HG03095 (cell line): ENCODE measurements around the gene IFNL2.
A peak's percentile ranks its signal among the peaks of the same experiment; 100 is the strongest.
"Not testable (repeated sequence)": the region's sequence is repeated elsewhere in the genome, so short reads cannot be mapped to it uniquely, and the experiment has no call there.

Experiments
- ATAC-seq: cut with Tn5 transposase; IDR thresholded peaks from one replicate; pipeline ENCODE4 v1.9.1; 2021; ENCODE audit warnings: moderate library complexity; ENCODE audit not compliant: unreplicated experiment

The IFNL2 gene

DNA sequence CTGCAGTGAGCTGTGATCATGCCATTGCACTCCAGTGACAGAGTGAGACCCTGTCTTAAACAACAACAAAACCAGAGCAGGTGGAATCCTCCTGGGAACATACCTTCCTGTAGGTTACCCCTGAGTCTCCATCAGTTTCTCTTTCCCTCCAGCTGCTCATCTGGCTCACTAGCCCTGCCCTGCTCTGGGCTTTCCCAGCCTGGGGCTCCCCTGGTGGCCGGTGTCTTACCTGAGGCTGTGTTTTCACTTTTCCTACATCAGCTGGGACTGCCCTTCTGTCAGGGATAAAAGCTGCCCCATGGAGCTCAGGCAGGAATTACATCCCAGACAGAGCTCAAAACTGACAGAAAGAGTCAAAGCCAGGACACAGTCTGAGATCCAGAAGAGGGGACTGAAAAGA is at the start of gene IFNL2:
Gene IFNL2 (plus strand): TSS at position 312 of the 400 bp plus-strand sequence. CDS start 173 bp downstream, outside the sequence.
- ATAC-seq = not testable (repeated sequence)

DNA sequence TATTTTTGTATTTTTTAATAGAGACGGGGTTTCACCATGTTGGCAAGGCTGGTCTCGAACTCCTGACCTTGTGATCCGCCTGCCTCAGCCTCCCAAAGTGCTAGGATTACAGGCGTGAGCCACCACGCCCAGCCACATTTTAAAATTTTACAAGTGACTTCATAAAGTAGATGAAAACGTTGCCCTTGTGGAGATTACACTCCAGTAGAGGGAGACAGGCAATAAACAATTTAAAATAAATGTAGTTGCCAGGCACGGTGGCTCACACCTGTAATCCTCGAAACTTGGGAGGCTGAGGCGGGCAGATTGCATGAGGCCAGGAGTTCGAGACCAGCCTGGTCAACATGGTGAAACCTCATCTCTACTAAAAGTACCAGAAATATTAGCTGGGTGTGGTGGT is 49.1 kb upstream of the IFNL2 start:
- not testable (repeated sequence) for ATAC-seq

DNA sequence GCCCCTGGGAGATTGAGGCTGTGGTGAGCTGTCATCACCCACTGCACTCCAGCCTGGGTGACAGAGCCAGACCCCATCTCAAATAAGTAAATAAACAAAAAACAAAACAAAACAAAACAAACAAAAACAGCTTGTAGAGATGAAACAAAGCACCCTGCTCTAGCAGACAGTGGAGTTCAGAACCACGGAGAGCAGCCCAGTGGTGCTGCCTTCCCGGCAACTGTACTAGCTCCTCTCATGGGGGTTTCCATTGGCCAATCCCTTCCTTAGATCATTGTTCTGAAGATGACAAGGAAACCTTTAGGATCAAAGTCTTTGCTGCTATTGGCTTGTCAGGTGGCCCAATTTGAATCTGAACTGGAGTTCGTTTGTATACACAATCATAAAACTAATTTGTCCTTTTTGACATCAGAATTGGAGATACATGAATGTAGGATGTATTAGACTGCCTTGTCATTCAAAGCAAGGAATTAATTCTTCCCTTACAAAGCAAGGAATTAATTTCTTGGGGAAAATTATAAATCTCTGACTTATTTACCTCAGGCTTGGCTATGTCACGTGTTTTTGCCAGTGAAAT is 44.4 kb upstream of the IFNL2 start:
- no peak for ATAC-seq

DNA sequence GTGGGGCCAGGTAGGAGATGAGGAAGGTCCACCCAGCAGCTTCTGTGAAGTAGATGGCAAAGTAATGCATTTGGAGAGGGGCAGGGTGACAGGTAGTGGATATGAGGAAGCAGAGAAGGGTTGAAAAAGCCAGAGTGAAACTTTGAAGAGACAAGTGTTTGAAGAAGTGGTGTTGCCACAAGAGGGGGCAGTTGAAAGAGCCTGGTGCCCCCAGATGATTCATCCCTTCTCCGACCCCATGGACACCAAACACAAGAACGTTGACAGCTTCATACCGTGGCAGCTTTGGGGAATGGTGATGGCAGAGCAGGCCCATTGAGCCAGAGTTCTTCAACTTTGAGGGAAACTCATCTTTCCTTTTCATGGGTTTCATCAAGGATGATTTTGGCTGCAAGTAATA is 43.3 kb upstream of the IFNL2 start:
- no peak for ATAC-seq

DNA sequence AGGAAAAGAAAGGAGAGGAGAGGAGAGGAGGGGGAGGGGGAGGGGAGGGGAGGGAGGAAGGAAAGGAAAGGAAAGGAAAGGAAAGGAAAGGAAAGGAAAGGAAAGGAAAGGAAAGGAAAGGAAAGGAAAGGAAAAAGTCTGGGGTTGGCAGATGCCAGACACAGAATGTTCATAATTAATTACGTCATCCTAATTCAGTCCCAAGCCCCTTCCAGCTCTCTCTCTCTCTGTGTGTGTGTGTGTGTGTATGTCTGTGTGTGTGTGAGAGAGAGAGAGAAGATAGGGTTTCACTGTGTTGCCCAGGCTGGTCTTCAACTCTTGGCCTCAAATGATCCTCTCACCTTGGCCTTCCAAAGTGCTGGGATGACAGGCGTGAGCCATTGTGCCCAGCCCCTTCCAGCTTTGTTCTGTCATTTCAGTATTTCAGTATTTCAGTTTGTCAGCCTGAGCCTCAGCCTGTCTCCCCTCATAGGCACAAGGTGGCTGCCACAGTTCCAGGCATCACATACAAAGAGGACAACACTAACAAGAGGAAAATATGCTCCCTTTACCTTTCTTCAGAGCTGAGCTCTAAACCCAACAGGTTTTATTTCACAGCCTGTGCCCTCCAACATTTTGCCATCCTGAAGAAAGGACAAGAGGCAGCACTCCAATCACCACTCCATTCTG is 38.0 kb upstream of the IFNL2 start:
- ATAC-seq = no peak

DNA sequence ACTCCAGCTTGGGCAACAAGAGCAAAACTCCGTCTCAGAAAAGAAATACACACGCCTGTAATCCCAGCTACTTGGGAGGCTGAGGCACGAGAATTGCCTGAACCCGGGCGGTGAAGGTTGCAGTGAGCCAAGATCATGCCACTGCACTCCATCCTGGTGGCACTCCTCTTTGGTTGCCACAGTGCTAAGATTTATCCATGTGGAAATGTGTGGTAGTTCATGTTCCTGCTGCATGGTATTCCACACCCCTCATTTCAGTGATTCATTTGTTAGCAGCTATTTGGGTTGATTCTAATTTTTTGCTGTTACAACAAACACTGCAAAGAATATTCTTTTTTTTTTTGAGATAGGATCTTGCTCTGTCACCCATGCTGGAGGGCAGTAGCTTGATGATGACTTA is 35.5 kb upstream of the IFNL2 start:
- ATAC-seq = no peak

DNA sequence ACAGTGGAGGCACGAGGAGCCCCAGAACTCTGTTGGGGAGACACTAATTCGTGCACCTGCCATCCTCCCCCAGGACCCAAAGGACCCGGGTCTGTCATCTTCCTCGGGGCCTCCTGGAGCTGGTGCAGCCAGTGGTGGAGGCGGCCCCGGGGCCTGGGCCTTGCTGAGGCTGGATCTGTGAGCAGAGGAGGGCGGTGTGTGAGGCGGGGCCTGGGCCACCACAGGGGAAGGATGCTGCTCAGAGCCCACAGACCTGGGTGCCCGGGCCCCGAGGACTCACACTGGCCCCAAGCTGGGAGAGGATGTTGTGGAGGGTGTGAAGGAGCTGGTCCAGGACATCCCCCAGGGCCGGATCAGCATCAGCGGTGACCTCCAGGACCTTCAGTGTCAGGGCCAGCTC is 31.7 kb upstream of the IFNL2 start:
- no peak for ATAC-seq

DNA sequence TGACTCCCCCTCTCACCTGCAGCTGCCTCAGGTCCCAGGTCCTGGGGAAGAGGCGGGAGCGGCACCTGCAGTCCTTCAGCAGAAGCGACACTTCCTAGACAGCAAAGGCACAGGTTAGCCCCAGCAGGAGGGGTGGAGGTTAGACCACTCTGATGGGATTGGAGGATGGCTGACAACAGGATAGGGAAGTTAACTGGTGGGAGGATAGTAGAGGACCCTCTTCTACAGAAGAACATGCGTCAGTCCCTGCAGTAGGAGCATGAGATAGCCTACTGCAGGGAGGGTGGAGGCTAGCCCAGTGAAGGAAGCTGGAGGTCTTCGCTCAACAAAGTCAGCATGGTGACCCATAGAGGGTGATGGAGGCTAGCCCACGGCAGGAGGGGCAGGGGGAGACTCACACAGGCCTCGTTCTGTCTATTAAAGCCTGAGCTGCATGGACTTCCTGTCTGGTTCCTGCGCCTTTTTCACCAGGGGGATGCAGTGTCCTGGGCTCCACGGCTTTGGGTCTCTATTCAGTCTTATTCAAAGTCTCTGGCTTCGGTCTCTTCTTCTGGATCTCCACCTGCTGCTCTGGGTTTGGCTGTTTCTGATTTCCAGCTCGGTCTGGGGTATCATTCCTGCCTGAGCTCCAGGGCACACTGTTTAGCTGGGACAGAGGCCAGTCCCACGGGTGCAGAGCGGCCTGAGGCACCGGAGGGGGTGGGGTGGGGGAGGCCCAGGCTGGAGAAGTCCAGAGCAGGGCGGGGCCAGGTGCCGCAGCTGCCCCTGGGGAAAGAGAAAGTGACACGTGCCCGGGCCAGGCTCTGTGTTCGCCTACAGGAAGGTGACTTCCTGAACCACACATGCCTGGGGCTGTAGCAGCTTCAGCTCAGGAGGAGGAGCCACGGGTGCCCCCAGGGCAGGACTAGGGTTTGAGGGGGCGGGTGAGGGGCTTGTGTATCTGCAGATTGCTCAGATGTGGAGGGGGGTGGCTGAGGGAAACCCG is 30.7 kb upstream of the IFNL2 start:
- ATAC-seq = peak; percentile 88

DNA sequence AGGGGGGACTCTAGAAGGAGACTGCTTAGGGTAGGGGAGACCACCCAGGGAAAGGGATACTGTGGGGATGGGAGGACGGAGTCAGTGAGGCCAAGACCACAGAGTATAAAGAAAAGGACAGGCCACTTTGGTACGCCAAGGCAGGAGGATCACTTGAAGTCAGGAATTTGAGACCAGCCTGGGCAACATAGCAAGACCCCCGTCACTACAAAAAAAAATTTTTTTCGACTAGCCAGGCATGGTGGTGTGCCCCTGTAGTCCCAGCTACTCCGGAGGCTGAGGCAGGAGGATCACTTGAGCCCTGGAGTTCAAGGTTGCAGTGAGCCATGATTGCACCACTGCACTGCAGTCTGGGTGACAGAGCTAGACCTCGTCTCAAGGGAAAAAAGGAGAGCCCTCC is 30.0 kb upstream of the IFNL2 start:
- no peak for ATAC-seq

DNA sequence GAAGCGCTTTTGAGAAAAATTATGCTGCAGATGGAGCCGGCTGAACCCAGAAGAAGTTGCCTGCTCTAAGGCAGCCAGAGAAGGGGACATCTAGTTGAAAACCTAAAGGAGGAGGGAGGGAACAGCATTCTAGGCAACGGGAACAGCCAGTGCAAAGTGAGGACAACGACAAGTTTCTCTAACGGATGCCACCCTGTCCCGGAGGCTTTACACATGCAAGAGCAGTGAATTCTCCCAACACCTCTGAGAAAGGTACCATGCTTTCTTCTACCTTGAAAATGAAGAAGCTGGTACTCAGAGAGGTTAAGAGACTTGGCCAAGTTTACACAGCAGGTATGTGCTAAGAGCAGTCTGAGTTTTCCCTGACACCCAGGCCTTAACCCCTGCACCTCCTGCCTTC is 29.3 kb upstream of the IFNL2 start:
- no peak for ATAC-seq

DNA sequence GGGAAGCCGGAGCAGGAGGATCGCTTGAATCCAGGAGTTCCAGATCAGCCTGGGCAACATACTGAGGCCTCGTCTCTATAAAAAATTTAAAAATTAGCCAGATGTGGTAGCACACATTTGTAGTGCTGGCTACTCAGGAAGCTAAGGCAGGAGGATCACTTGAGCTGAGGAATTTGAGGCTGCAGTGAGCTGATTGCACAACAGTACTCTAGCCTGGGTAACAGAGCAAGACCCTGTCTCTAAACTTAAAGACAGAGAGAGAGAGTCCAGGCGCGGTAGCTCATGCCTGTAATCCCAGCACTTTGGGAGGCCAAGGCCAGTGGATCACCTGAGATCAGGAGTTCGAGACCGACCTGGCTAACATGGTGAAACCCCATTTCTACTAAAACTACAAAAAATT is 27.8 kb upstream of the IFNL2 start:
- ATAC-seq = no peak

DNA sequence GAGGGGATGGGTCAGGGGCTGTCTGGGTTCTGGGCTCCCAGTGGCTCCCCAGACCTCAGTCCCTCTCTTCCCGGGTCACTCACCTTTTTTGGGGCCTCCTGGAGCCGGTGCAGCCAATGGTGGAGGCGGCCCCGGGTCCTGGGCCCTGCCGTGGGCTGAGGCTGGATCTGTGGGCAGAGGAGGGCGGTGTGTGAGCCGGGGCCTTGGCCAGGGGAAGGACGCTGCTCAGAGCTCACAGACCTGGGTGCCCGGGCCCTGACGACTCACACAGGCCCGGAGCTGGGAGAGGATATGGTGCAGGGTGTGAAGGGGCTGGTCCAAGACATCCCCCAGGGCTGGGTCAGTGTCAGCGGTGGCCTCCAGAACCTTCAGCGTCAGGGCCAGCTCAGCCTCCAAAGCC is 24.5 kb upstream of the IFNL2 start:
- ATAC-seq = not testable (repeated sequence)

DNA sequence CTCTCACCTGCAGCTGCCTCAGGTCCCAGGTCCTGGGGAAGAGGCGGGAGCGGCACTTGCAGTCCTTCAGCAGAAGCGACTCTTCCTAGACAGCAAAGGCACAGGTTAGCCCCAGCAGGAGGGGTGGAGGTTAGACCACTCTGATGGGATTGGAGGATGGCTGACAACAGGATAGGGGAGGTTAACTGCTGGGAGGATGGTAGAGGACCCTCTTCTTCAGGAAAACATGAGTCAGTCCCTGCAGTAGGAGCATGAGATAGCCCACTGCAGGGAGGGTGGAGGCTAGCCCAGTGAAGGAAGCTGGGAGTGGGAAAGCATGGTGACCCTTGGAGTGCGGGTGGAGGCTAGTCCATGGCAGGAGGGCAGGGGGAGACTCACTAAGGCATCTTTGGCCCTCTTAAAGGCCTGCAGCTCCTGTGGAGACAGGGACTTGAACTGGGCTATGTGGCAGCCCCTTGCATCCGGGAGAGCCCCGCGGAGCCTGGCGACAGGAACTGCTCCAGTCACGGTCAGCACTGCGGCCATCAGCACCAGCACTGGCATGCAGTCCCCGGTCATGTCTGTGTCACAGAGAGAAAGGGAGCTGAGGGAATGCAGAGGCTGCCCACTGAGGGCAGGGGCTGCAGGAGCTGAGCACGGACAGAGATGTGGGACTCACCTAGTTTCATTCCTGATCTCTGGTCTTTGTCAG is 23.6 kb upstream of the IFNL2 start, which contains the start of gene IFNL3:
Gene IFNL3 (minus strand): TSS at position 597 of the 691 bp plus-strand sequence. CDS start 39 bp downstream, at position 558.
- not testable (repeated sequence) for ATAC-seq

DNA sequence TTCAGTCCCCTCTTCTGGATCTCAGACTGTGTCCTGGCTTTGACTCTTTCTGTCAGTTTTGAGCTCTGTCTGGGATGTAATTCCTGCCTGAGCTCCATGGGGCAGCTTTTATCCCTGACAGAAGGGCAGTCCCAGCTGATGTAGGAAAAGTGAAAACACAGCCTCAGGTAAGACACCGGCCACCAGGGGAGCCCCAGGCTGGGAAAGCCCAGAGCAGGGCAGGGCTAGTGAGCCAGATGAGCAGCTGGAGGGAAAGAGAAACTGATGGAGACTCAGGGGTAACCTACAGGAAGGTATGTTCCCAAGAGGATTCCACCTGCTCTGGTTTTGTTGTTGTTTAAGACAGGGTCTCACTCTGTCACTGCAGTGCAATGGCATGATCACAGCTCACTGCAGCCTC is 23.0 kb upstream of the IFNL2 start:
- not testable (repeated sequence) for ATAC-seq

DNA sequence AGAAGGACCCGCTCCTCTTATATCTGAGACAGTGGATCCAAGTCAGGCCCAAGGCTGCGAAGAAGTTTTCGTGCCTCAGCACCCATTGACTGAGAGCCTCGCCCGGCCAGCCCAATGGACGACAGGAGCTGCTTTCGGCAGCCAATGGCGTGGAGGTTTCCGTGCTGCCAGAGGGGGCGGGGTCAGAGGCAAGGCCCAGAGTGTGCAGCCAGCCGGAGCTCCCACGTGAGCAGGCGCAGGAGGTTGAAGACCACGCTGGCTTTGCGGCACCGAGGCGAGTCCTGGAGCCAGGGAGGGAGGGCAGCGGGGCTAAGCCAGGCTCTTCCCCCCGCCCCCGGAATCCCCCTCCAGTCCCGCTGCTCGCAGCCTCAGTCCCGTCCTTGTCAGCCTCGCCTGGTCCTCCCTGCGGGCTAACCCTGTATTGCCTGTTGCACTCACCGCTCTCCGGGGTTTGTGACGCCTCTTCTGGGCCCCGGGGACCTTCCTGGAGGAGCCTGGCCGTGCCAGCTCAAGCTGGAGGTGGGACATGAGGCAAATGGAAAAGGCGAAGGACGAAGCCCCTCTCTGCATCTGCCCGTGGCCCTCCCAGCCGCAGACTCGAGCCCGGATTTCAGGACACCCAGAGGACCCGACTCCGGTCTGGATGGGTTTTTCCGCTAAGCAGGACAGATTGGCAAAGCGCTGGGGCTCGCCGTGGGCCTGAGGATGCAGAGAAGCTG is 21.1 kb upstream of the IFNL2 start:
- no peak for ATAC-seq

DNA sequence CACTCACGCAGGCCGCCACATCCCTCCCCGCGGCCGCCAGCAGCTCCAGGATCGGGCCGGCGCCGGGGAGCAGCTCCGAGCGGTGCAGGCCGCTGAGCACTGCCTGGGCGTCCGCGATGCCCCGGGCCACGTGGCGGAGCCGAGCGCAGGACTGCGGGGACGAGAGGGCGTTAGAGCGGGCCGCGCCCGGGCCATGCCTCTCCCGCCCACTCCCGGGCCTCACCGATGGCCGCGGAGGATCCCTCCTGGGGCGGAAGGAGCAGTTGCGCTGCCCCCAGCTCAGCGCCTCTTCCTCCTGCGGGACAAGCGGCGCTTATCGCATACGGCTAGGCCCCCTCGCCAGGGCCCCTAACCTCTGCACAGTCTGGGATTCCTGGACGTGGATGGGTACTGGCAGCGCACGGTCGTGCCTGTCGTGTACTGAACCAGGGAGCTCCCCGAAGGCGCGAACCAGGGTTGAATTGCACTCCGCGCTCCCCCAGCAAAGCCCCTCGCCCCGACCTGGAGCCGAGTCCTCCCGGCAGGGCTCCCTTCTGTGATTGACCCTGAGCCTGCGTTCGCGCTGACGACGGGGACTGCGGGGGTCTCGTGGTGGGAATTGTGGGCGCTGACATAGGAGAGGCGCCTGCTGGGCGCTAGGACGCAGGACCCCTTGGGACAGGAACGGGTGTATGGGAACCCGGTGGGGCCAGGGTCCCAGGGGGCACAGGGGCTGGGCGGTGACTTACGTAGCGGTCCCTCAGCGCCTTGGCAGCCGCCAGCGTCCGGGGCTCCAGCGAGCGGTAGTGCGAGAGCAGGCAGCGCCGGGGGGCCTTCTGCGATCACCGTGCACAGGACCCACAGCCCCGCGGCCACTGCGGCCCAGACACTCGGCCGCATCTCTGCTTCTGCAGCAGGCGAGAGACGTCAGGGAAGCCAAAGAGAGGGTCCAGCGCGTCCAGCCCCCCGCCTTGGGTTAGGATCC is 20.2 kb upstream of the IFNL2 start:
- ATAC-seq = no peak

DNA sequence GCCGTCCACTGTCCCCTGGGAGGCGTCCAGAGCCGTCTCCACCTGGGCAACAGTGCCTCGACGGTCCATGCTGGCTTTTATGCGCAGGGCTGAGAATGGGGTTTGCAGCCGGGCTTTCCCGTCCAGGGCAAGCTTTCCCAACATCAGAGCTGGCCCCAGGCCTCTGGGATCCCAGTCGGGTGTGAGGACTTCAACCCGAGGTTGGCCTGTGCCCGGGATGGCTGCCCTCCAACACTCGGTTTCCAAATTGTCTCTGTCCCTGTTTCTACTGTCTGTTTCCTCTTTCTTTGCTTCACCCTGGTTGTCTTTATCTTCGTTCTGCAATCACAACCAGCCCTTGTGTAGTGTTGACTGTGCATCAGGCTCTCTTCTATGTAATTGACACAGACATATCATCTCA is 19.4 kb upstream of the IFNL2 start, which contains the start of gene IFNL4:
Gene IFNL4 (minus strand): TSS at position 51 of the 400 bp plus-strand sequence.
- ATAC-seq = no peak

DNA sequence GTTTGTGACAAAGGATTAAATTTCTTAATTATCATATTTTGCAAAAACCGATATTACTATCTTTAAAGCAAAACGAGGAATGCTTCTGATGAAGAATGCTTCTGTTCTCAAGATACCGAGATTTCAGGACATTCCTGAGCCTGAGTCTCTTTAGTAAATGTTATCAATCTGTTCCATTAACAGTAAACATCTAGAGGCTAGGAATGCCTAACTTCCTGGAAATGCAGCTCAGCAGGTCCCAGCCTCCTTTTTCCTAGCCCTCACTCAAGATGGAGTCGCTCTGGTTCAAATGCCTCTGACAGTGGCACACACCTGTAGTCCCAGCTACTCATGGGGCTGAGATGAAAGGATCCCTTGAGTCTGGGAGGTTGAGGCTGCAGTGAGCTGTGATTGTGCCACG is 17.1 kb upstream of the IFNL2 start:
- no peak for ATAC-seq

DNA sequence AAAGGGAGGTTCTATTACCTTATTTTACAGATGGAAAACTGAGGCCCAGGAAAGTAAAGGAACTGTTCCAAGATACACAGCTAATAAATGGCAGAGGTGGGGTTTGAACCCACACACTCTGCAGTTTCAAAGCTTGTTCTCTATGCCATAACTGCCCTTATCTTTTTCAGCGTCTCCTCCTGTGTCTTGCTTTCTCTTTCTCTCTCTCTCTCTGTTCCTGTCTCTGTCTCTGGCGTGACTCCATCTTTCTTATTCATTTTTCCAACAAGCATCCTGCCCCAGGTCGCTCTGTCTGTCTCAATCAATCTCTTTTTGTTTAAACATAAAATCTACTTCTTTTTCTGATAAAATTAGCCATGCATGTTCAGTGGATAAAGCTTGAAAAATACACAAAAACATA is 16.4 kb upstream of the IFNL2 start:
- ATAC-seq = no peak
